AG04449 (cell line): ENCODE measurements around the gene GAB2.
"Not testable (repeated sequence)": the region's sequence is repeated elsewhere in the genome, so short reads cannot be mapped to it uniquely, and the experiment has no call there.

Experiments used
- CTCF ChIA-PET: fragments of 350-600 bp; formaldehyde crosslinking; extraction: SDS; loops from one replicate; lab custom pipeline; 2021; ENCODE audit warnings: antibody characterized with exemption; lab: Yijun Ruan, JAX
- POLR2A ChIA-PET: fragments of 400-600, 350-600 bp; formaldehyde crosslinking; extraction: SDS; loops from one replicate; lab custom pipeline; 2020; ENCODE audit warnings: antibody characterized with exemption, inconsistent platforms; lab: Yijun Ruan, JAX
- DNase-seq: peaks from one replicate; pipeline ENCODE4 v3.0.0-alpha.2; 2010; ENCODE audit warnings: low read depth, low spot score
- H3K4me3 ChIP-seq: 2 replicates; pipeline ENCODE4 v1.5.1; 2011; ENCODE audit warnings: low read depth, mild to moderate bottlenecking, control low read depth, low read length
- CTCF ChIP-seq: IDR thresholded peaks from one replicate; pipeline ENCODE4 v1.5.1; 2011; ENCODE audit warnings: mild to moderate bottlenecking, moderate library complexity, low read length, control low read depth, inconsistent platforms; ENCODE audit not compliant: insufficient read depth; ENCODE audit errors: missing control alignments

Gene GAB2

GRCh38 chr11:78298291-78298771, 119.3 kb downstream of the GAB2 start:
- no peak for DNase-seq
- TF ChIP-seq CTCF: no peak
- ChIA-PET POLR2A (no interaction called here), CTCF (interaction anchor here (1.4 to 1.5 kb wide), 2 partner anchors 70 to 266 kb away, joined by 3 to 4 read pairs; no protein-coding TSS in a partner anchor)
- no peak overlapping the region for H3K4me3 ChIP-seq

GRCh38 chr11:78295991-78296930, 121.4 kb downstream of the GAB2 start:
- CTCF ChIA-PET: interaction anchor here (1.4 kb wide), 1 partner anchor 68 kb away, joined by 4 read pairs; no protein-coding TSS in a partner anchor
- TF ChIP-seq CTCF: no peak
- POLR2A ChIA-PET: no interaction called here
- H3K4me3 ChIP-seq: no peak overlapping the region
- no peak for DNase-seq

- TF ChIP-seq CTCF: no peak
- DNase-seq: no peak
- H3K4me3 ChIP-seq: no peak overlapping the region
- ChIA-PET CTCF (no interaction called here), POLR2A (no interaction called here)
These were observed 122.3 kb downstream of the GAB2 start for GRCh38 chr11:78295347-78295746.

- H3K4me3 ChIP-seq, DNase-seq, POLR2A ChIA-PET, CTCF ChIA-PET: not testable (repeated sequence)
These were observed 123.5 kb downstream of the GAB2 start for GRCh38 chr11:78294100-78294499.

- H3K4me3 ChIP-seq: no peak overlapping the region
- CTCF ChIA-PET: no interaction called here
- TF ChIP-seq CTCF: no peak
- POLR2A ChIA-PET: no interaction called here
- no peak for DNase-seq
These were observed 124.1 kb downstream of the GAB2 start for GRCh38 chr11:78293536-78293935.

GRCh38 chr11:78292109-78292803, 125.4 kb downstream of the GAB2 start:
- DNase-seq: no peak
- no peak for TF ChIP-seq CTCF
- POLR2A ChIA-PET: no interaction called here
- no peak overlapping the region for H3K4me3 ChIP-seq
- CTCF ChIA-PET: no interaction called here
